GOT3 (cell line): ENCODE results near the gene IL13RA2.

ENCODE experiments used
- DNase-seq: peaks from one replicate; lab custom pipeline; 2025; ENCODE audit warnings: mixed read lengths; lab: John Stamatoyannopoulos, UW

The IL13RA2 gene, protein sequence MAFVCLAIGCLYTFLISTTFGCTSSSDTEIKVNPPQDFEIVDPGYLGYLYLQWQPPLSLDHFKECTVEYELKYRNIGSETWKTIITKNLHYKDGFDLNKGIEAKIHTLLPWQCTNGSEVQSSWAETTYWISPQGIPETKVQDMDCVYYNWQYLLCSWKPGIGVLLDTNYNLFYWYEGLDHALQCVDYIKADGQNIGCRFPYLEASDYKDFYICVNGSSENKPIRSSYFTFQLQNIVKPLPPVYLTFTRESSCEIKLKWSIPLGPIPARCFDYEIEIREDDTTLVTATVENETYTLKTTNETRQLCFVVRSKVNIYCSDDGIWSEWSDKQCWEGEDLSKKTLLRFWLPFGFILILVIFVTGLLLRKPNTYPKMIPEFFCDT

DNA sequence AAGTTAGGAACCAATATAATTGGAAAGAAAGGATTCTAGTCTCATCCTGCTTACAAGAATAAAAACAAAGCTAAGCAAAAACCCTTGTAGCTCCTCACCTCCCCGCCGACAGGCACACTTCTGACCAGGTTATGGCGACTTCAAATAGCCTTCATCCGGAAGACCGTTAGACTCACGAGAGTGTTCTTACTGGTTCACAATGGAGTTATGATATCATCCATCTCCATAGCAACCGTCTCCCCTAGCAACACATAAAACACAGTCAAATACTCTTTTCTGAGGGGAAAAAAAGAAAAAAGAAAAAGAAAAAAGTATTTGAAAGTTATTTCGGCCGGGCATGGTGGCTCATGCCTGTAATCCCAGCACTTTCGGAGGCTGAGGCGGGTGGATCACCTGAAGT, at the start of gene IL13RA2:
TSS of gene IL13RA2 (minus strand) at position 162 of the 400 bp plus-strand sequence. CDS start 347 bp downstream, outside the sequence.
- no peak for DNase-seq

DNA sequence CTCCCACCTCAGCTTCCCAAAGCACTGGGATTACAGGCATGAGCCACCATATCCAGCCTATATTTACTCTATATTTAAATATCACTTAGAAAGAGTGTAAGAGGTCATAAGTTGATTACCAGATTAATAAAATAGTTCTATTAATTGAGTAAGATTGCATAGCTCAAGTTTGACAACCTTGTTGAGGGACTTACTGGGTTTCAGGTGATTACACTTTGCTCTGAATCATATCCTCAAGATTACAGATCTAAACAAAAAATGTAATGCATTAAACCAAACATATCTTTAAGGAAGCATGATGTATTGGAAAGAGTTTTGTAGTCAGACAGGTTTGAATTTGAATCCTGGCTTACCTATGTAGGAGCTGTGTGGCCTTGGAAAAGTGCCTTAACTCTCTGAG, 47.9 kb upstream of the IL13RA2 start:
- DNase-seq: no peak

DNA sequence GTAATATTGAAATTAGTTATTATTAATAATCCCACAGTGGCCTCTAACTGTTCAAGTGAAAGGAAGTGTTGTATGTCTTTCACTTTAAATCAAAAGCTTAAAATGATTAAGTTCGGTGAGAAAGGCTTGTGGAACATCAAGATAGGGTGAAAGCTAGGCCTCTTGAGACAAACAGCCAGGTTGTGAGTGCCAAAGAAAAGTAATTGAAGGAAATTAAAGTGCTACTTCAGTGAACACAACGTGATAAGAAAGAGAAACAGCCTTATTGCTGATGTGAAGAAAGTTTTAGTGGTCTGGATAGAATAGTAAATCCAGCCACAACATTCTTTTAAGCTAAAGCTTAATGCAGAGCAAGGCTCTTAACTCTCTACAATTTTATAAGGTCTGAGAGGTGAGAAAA, 42.6 kb upstream of the IL13RA2 start:
- no peak for DNase-seq

DNA sequence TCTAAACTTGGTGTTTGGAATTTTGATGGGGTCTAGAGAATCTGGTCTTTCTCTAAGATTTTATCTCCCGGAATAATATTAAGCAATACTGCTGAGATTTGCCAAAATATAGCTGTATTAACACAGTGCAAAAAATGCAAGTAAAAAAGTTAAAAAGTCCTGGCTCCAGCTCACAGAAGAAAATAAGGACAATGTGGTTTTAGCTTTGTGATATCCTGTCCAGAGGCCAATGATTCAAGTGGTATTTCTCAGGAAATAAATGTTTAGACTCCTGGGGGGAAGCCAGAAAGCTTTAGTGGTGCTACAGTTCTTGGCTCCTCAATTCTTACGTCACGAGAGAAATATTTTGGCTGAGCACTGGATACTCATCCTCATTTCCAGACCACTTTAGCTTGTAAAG, 40.9 kb upstream of the IL13RA2 start:
- no peak for DNase-seq

DNA sequence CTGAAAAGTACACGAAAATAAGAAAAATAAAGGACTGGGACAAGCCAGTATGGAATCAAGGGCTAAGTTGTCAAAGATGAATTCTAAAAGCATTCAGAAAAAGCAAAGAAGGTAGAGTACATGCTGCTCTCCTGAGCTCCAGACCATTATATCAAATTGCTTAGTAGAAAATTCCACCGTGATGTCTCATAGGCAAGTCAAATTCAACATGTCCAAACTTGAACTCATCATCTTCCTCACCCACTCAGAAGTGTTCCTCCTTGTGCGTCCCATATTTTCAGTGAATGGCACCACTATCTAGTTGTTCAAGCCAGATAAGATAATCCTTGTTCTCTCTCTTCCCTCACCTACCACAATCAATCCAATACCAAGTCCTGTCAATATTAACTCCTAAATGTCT, 37.5 kb upstream of the IL13RA2 start:
- no peak for DNase-seq

DNA sequence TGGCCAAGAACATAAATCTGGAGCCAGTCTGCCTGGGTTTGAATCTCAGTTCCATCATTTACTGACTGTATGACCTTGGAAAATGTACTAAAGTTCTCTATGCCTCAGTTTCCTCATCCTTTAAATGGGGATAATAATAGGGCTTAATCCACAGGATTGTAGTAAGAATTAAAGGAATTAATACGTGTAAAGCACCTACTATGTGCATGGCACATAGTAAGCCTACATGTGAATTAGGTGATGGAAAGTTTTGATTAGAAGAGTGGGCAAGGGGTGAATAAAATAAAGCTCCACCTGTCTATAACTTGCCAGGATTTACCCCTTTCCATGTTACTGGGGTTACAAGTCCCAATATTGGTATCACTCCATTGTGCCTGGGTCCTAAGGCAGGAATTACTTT, 35.8 kb upstream of the IL13RA2 start:
- DNase-seq: no peak

DNA sequence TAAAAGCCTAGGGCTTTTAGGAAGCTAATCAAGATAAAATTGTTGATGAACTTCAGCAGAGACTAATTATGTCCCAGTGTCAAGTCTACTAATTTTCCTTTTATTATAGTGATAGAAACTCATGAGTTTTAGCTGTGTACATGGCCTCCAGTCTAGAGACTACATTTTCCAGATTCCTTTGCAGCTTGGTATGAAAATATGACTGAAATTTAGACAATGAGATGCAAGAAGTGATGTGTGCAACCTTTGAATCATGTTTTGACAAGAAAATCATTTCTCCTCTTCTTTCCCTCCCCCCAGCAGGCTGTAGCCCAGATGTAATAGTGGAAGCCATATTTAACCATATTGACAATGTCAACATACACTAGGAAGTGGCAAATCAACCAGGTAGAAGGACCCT, 30.3 kb upstream of the IL13RA2 start:
- no peak for DNase-seq

DNA sequence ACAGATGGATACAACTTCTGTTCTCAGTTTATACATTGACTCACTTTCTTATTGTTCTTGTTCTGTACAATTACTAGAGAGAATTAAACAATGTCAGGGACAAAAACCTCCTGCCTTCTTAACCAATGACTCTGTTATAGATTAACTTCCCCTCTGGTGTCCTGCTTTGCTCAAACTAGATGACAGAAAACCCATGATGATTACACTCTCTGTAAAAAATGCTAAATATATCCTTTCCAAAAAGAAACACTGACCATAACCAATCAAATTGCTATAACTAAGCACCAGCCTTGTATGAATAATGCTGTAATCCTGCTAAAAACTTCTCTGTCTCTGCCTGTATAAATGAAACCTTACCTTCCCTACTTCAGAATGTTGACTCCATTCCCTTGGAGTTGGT, 29.8 kb upstream of the IL13RA2 start:
- DNase-seq: no peak

DNA sequence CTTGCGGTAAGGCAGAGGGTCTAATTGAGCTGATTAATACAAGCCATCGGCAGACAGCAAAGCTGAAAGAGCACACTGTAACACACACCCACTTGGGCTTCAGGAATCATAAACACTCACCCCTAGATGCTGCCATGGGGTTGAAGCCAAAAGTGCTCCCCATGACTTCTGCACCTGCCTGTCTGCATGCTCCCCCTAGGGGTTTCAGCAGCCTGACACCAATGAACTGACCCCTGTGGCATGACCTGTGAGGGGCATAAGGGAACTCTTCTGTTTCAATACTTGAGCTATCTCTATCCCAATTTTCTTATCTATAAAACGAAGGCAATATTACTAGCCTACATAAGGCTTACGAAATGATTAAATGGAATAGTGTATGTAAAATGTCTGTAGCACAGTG, 23.0 kb upstream of the IL13RA2 start:
- no peak for DNase-seq

DNA sequence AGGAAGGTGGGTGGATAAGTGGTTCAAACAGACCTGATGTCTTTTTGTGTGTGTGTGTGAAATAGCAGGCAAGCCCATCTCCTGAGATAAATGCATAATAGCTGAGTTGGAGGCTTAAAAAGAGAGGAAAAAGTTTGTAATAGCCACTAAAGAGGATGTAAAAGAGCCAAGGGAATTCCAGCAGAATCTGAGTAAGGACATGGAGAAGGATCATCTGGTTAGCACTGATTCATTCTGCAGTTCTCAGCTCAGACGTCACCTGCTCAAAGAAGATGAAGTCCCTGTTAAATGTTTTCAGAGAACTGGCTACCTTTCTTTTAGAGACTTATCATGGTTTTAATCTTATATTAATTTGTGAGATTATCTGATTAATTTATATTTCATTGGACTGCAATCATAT, 21.0 kb upstream of the IL13RA2 start:
- no peak for DNase-seq

DNA sequence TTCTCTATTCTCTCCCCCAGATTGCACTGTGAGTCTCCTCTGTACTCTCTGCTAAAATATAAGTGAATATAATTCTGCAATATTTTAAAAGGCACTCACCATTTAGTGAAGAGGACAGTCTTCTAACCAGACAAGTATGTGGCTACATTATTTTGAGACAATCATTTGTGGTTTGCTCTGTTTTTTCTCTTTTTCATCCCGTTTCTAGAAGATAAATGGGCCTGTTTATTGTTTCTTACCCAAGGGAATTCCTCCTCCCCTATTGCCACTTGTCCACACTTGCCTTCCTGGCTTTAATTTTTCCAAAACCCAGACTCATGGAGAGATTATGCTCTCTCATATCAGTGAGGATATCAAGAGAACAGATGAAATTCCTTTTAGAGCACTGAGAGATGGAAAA, 18.6 kb upstream of the IL13RA2 start:
- DNase-seq: no peak

DNA sequence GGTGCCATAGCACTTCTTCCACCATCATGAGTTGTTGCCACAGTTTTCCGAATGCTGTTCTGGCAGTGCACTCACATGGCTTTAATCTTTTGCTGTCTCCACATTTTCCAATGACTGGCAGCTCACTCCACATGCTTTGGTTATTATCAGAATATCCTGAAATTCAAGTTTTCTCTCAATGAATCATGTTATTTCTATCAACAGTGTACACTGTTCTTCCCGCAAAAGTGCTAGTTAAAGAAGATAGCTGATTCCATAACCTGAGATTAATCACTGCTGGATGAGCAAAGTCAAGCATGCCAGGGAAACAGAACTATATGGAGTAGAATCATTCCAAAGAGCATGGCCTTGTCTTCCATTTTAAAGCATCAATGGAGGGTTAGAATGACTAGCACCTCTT, 14.6 kb upstream of the IL13RA2 start:
- no peak for DNase-seq

DNA sequence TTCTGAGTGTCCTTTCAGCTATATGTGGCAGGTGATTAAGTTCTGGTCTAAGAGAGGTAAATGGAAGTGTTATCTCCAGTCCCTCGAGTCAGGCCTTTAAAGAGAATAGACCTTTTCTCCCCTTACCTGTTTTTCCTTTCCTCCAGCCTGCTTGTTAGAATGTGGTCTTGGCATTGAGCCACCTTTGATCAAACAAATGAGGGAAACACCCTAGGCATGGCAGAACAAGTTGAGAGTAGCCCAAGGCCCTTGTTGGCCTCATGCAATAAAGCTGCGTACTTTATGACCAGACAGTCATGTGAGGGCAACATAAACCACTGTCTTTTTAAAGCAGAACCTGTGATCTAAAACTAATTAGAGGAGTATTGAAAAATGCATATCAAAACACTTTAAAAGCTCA, 13.2 kb upstream of the IL13RA2 start:
- DNase-seq: no peak

DNA sequence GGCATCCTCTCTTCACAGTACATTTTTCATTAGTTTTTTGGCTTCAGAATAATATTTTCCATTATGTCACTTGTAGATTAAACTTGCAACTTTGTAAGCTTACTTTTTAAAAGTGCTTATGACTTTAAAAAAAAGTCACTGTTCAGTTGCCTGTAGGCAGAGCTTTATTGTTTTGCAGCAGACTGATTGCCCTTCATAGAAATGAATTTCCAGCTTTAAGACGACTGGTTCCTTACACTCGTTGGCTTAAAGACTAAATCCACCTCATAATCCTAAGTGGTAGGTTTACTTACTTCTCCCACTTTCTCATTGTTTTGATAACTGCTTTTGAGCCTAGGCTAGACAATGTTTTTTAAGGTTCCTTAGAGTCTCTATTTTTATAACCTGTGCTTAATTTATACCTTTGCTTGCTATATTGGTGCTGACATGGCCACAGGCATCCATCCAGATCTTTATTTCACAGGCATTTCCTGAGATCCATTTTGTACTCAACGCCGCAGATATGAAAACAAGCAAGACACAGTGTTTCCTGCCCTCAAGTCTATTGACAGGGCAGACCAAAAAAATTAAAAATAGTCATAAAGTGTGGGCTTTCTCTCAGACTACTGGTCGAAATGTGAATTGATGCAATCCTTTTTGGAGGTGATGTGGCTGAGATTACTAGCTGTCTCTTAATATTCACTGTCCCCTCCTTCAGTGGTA, 12.6 kb upstream of the IL13RA2 start:
- DNase-seq: no peak

DNA sequence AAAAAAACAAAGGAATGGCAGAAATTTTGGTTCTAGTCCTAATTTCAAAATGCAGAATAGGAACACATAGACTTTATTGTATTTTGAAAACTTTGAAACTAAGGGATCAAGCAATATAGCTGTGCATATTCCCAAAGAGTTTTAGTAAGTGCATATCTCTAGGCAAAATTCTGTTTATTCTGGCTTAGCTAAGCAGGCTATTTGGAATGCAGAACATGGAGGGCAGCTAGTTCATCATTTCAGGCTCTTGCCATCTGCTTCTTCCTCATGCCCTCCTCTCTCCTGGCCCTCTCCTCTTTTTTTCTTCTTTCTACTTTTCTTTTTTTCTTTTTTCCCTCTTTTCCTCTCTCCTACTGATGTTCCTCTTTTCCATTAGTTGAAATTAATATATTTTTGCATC, 12.0 kb upstream of the IL13RA2 start:
- no peak for DNase-seq

DNA sequence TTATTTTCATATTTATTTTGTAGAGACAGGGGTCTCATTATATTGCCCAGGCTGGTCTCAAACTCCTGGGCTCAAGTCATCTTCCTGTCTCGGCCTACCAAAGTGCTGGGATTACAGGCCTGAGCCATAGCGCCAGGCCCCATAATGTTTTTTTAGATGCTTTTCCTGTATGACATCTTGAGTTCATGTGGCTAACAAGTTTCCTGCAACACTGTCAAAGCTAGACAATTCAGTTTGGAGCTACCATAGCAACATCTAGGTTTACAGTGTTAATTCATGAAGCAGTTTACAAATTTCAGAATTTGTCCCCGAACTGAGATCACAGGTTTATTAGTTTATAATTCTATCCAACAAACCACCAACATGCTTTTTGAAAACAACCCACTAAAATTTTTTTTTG, 6.4 kb upstream of the IL13RA2 start:
- no peak for DNase-seq

DNA sequence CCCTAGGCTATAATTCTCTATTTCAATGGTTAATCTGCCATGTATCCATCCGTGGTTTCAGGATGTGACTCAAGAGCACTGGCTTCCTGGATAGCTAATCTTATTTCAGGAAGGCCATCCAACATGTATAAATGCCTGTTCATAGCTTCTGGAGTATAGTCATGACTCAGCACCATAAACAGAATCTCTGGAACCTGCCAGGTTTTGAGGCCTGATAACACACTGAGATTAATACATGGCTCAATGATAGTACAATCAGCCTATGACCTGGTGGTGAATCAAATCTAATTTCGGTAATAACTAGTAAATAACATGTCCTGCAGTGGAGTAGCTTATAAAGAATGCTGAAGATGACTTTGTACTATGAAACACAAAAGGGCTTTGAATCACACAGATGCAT, 5.7 kb upstream of the IL13RA2 start:
- no peak for DNase-seq

DNA sequence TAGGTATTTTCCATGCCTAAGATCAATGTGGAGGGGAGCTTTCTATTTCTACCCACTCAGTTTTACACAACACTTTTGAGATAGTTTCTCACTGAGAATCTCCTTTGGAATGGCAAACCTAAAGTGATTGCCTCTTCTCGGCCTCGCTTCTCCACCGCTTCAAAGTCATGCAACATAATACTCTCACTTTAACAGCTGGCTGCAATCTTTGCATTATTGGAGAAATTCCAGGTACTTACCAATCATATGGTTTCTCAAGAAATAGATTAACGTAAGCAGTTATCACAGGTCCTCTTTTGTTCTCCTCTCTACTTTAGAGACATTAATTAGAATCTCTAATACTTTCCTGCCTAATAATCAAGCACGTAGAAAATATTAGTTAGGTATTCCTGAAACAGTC, 3.7 kb upstream of the IL13RA2 start:
- no peak for DNase-seq

DNA sequence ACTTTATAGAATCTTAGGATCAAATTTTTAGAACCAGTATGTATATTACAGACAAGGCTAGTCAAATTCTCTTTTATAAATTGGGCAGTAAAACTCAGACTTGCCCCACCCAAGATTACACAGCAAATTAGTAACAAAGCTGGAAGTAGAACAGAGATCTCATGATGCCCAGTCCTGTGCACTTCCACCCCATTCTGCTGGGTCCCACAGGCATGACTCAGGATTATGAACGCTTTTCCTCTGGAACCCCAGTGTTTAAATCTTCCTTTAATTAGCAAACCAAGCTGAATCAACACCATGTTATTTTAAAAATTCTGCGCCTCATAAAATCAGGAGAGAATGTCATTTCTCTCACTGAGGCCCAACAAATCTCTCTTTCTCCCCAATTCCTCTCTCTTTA, 1.5 kb upstream of the IL13RA2 start:
- no peak for DNase-seq

DNA sequence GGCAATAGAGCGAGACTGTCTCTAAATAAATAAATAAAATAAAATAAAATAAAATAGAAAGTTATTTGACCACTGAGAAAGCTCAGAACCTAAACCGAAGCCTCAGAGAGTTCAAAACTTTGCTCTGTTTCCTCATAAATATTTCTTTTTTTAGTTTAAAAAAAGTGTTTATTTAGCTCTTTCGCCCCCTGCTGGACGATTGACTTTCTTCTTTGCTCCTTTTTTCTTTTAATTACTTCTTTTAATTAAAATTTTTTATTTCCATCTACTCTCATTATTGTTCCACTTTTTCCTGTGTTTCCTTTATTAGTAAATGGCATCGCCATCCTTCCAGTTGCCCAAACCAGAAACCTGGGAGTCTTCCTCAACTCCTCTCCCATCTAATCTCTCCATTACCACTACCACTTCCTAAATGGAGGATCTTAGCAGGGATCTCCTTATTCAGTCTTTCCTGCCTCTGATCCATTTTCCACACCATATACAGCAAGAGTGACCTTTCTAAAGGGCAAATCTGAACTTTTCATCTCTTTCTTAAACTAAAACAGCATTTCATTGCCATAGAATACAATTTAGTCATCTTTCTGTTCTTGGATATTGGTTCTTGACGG, 728 bp upstream of the IL13RA2 start:
- DNase-seq: no peak

DNA sequence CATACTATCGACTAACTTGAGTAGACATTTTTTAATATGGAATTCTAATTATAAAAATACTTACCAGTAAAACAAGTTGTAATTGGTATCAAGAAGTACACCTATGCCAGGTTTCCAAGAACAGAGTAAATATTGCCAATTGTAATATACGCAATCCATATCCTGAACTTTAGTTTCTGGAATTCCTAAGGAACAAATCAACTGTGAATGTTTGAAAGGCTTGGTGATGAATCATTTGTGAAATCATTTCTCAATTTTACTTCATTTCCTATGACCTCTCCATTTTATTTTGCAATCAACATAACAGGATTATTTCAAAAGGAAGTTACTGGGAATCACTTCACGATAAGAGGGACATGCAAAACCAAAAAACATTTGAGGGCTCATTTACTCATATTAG, 3.7 kb downstream of the IL13RA2 start:
- no peak for DNase-seq

DNA sequence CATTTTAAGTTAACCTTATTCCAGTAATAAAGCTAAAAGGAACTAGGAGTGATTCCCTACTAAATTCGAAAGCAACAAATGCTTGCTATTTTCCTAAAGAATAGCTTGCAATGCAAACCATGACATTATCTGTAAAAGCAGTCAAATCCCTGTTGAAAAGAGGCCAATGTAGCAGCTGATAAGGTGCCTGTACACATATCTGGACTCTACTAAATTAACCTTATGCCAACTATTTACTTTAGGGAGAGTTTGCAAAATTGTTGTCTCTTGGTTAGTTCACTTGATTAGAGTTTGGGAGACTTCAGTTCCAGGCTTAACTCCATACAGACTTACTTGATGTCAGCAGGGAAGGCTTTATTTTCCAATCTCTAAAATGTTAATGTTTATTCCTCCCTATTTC, 6.0 kb downstream of the IL13RA2 start:
- no peak for DNase-seq

DNA sequence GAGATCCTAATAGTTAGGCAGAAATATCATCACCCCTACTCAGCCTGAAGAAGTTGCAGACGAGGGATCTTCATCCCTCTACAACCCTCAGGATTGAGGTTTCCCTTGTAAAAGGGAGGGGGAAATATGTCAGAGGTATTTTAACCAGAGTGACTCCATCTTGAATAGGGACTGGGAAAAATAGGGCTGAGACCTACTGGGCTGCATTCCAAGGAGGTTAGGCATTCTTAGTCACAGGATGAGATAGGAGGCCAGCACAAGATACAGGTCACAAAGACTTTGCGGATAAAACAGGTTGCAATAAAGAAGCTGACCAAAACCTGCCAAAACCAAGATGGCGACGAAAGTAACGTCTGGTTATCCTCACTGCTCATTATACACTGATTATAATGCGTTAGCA, 17.5 kb downstream of the IL13RA2 start:
- DNase-seq: no peak
